HL-60 (cell line): Measurements from ENCODE around the gene RPRD1B.

Experiments used
- DNase-seq, 2 experiments: peaks; one replicate each; pipeline ENCODE4 v3.0.0-alpha.2; 2010 to 2020; ENCODE audit warnings: low read depth in 1 of 2, low spot score in 1 of 2
- H3K27ac ChIP-seq: fragments of 250-450 bp; sonication (Bioruptor Pico); replicated peaks from 2 replicates; pipeline ENCODE4 v1.5.1; 2020; ENCODE audit warnings: mild to moderate bottlenecking, moderate library complexity
- H3K27me3 ChIP-seq: fragments of 250-450 bp; sonication (Bioruptor Pico); 2 replicates; pipeline ENCODE4 v1.5.1; 2021; ENCODE audit warnings: mild to moderate bottlenecking, moderate library complexity; ENCODE audit not compliant: insufficient read depth, poor library complexity, severe bottlenecking
- H3K4me3 ChIP-seq: replicated peaks from 2 replicates; pipeline ENCODE4 v1.5.1; 2011; ENCODE audit warnings: mild to moderate bottlenecking, control low read depth, low read length; ENCODE audit not compliant: insufficient read depth
- CTCF ChIP-seq: IDR thresholded peaks from one replicate; pipeline ENCODE4 v1.5.1; 2011; ENCODE audit warnings: low read length, control low read depth, inconsistent platforms; ENCODE audit not compliant: insufficient read depth
- GABPA ChIP-seq: IDR thresholded peaks from 2 replicates; pipeline ENCODE4 v1.6.1; 2012; ENCODE audit warnings: low read depth
- POLR2AphosphoS5 ChIP-seq: IDR thresholded peaks from 2 replicates; pipeline ENCODE4 v1.6.1; 2012; ENCODE audit warnings: low read depth
- REST ChIP-seq: IDR thresholded peaks from 2 replicates; pipeline ENCODE4 v1.6.1; 2012; ENCODE audit warnings: low read depth; ENCODE audit not compliant: insufficient replicate concordance
- SPI1 ChIP-seq: IDR thresholded peaks from 2 replicates; pipeline ENCODE4 v1.6.1; 2012; ENCODE audit warnings: low read depth, mild to moderate bottlenecking, borderline replicate concordance

The RPRD1B gene

DNA sequence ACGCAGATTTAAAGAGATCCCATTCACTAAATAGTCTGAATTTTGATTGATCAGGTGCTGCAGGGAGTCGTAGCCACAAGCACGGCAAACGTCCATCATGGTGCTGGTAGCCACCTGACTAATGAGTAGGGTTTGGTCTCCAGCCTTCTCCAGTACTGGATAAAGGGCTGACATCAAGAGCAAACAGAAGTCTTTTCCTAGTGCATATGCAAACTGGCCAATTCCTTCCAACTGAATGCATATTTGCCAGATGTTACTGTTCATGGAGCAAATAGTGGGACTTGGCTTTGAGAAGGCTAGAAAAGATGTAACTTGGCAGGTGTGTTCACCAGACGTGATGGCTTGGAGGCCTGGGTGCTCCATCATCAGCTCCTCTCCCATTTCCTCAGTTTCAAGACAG lies 21.9 kb upstream of the RPRD1B start:
- no peak for DNase-seq

DNA sequence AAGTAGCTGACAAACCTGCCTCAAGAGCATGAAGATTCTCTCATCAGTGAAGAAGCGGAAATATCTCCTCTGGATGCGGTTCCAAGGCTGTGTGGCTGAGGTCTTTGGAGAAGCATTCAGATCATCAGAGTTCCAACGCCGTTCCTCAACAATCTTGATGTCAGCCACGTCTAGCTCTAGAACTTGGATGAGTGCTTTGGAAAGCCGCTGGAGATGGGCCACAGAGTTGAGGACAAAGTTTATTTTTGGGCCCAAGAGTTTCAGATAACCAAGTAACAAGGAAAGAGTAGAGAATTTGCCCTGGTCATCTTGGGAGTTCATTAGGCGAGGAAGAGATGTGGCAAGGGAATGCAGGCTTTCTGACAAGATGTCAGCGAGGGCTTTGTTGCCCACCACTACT lies 21.2 kb upstream of the RPRD1B start:
- no peaks in the 10 kb centered on the region for H3K27me3 ChIP-seq
- no peak for DNase-seq
- TF ChIP-seq SPI1: no peak
- no peak for TF ChIP-seq POLR2AphosphoS5
- no peak for TF ChIP-seq REST
- TF ChIP-seq CTCF: no peak
- no peak for TF ChIP-seq GABPA
- no peak overlapping the region for H3K27ac ChIP-seq
- no peak overlapping the region for H3K4me3 ChIP-seq

More for the DNA sequence above, 21.9 kb upstream of the RPRD1B start:
- Histone ChIP-seq H3K27ac (no peak overlapping the region), H3K27me3 (no peaks in the 10 kb centered on the region), H3K4me3 (no peak overlapping the region)
- no peak for TF ChIP-seq REST
- TF ChIP-seq POLR2AphosphoS5: no peak
- TF ChIP-seq GABPA: no peak
- TF ChIP-seq CTCF: no peak
- no peak for TF ChIP-seq SPI1

DNA sequence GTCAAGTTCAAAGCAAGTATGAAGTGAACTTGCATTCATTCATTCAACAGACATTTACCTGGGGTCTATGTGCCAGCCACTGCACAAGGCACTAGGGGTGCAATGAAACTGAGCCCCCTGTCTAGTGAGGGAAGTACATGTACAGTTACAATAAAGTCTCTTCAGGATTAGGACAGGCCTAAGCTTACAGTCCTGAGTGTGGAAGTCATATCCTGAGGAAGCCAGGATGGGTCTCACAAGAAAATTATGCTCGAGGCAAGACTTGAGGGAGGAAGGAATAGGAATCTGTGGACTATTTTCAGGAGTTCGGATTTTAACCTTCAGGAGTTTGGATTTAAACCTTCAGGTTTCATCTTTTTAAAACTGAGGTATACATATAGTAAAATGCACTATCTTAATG lies 19.7 kb upstream of the RPRD1B start:
- no peak for DNase-seq
- Histone ChIP-seq H3K4me3 (no peak overlapping the region), H3K27me3 (no peaks in the 10 kb centered on the region), H3K27ac (no peak overlapping the region)
- TF ChIP-seq GABPA (no peak), POLR2AphosphoS5 (no peak), CTCF (no peak), SPI1 (no peak), REST (no peak)
